Coronary artery (tissue), 2 donors: ENCODE results near the gene PHAF1.

Experiments used
- DNase-seq: peaks from one replicate; pipeline ENCODE4 v3.0.0-alpha.2; 2017; ENCODE audit warnings: low spot score
- H3K27ac ChIP-seq, 2 donors: fragments of 200-600 bp; sonication (generic); one replicate each; pipeline ENCODE4 v1.5.1; 2016 to 2019
- H3K4me3 ChIP-seq: fragments of 200-600 bp; sonication (generic); 2 replicates; pipeline ENCODE4 v1.5.1; 2016; ENCODE audit warnings: mild to moderate bottlenecking, moderate library complexity
- CTCF ChIP-seq: fragments of 200-600 bp; sonication (generic); IDR thresholded peaks from one replicate; pipeline ENCODE4 v1.5.1; 2019; ENCODE audit warnings: antibody characterized with exemption

PHAF1 gene

GRCh38 chr16:67089101-67089500 is 20.6 kb upstream of the PHAF1 start:
- no peak for TF ChIP-seq CTCF
- no peak for DNase-seq
- no peak overlapping the region for H3K27ac ChIP-seq

DNA sequence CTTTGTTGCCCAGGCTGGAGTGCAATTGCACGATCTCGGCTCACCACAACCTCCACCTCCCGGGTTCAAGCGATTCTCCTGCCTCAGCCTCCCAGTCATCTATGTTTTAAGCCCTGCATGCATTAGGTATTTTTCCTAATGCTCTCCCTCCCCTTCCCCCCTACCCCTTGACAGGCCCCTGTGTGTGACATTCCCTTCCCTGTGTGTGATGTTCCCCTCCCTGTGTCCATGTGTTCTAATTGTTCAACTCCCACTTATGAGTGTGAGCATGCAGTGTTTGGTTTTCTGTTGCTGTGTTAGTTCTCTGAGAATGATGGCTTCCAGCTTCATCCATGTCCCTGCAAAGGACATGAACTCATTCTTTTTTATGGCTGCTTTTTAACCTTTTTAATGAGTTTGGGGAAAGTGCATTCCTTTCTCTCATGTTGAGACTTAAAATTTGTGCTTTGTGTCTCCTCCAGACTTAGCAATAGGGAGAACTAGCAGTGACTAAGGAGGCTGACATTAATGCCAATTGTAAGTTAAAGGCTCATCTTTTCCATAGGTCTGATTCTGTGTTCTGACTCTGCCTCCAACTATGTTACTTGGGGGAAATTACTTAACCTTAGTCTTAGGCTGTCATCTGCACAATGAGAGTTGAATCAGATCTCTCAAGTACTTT is 17.7 kb upstream of the PHAF1 start:
- H3K27ac ChIP-seq: no peak overlapping the region
- TF ChIP-seq CTCF: no peak
- H3K4me3 ChIP-seq: no peak overlapping the region
- no peak for DNase-seq

More at GRCh38 chr16:67089101-67089500, 20.6 kb upstream of the PHAF1 start:
- no peak overlapping the region for H3K4me3 ChIP-seq

DNA sequence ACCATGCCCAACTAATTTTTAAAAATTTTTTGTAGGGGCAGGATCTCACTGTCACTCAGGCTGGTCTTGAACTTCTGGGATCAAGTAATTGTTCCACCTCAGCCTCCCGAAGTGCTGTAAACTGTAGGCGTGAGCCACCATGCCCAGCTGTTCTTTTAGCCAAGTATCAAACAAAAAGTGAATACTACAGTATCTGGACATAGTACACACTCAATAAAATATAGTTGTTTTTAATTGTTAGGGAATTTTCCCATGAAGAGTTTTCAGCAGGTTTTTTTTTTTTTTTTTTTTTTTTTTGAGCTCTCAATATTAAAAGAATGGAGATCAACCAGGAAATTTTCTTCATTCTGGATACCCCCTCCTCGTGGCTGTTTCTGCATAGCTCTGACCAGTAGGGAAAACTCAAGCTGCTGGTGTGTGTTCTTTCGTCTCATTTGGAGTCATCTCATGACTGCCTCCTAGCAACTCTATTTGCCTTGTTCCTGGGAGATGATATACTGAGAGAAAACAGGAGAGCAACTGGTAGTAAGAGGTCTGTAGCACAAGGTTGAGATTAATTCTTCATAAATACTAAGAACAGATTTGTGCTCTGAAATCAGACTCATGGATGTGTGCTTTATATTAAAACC is 16.5 kb upstream of the PHAF1 start:
- H3K4me3 ChIP-seq: no peak overlapping the region
- no peak for TF ChIP-seq CTCF
- H3K27ac ChIP-seq: no peak overlapping the region
- no peak for DNase-seq

DNA sequence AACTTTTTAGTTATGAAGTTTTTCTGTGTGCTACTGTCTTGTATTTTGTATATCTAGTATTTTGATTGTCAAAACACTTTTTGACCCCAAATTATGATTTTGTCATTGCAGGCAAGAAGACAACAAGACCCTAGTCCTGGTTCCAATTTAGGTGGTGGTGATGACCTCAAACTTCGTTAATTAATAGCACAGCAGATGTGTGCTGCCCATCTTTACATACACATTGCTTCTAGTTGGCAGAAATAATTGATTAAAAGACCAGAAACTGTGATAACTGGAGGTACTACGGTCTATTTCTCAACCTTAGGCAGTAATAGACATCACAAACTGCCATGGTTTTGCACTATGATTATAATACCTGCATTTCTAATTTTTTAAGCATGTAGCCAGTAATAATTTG is 11.1 kb upstream of the PHAF1 start:
- no peak overlapping the region for H3K27ac ChIP-seq
- DNase-seq: no peak
- no peak overlapping the region for H3K4me3 ChIP-seq
- TF ChIP-seq CTCF: no peak

- Histone ChIP-seq H3K27ac (no peak overlapping the region), H3K4me3 (no peak overlapping the region)
- DNase-seq: no peak
- no peak for TF ChIP-seq CTCF
Observed at GRCh38 chr16:67100569-67101310, 9.0 kb upstream of the PHAF1 start.

DNA sequence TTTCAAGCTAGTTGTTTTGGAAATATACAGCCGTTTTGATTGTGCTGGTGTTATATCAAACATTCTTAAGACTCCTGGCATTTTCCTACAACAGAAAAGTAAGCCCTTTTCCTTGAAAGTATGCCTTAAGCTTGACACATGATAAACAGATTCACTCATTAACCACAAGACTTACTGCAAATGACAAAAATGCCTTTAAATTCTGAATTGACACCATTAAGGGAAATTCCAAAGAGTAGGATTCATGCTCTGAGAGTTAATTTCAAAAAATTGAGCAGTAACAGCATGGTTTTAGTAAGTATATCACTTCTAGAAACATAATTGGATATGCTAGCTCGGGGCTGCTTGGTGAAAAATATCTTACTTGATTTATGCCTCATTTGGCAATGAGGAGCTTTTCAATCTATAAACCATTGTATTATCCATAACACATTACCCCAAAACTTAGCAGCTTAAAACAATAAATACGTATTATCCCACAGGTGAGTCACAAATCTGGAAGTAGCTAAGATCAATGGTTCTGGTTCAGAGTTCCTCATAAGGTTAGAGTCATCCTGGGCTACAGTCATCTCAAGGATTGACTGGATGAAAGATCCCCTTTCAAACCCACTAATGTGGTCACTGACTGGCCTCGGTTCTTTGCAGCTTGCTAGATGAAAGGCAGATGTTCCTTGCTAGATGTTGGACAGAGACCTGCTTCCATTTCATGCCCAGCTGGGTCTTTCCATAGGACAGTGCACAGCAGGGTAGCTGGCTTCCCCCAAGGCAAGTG is 8.2 kb upstream of the PHAF1 start:
- no peak overlapping the region for H3K27ac ChIP-seq
- H3K4me3 ChIP-seq: no peak overlapping the region
- no peak for TF ChIP-seq CTCF
- no peak for DNase-seq
